ENCODE measurements around the gene DGCR6L. TPM values are rescaled to one million over a fixed set of nuclear protein-coding genes. Genes with fewer than 3 reads are reported as not detected.
"Not testable (repeated sequence)": the region's sequence is repeated elsewhere in the genome, so short reads cannot be mapped to it uniquely, and the experiment has no call there.

The DGCR6L gene
- polyA plus RNA-seq, 1 donor: 46.7 TPM

DNA sequence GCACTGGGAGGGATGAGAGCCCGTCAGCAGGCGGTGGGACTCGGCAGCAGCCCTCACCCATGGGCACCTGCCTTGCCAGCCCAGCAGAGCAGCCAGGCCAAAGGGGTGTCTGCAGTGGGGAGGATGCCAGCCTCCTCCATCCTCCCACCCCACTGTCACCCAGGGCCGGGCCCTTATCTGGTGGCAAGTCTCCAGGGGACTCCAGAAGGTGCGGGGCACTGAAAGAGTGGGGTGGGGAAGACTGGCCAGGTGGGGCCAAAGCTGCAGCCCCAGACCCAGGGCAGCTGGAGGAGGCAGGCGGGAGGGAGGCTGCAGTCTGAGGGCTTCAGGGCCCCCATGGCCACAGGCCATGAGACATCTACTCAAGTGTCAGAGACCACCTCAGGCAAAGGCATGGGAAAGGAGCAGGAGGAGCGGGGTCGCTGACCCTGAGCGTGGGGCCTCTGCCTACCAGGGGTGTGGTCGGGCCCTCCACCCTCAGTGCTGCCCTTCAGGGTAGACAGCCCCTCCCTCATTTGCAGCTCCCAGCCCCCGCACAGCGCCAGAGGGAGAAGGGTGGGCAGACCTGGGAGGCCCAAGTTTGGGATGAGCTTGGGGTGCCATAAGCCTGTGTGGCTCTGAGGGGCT lies 3.5 kb downstream of the DGCR6L start:
- peaks cover 17% of the 10 kb centered on the region for H3K4me1 ChIP-seq (ENCODE audit: control insufficient read depth, insufficient read depth, low read length)
- no peak overlapping the region for H3K4me3 ChIP-seq (ENCODE audit: low read length)
- no CpG with 5 or more reads among the region's 12 CpGs for WGBS (ENCODE audit: insufficient coverage, low lambda C conversion rate)
- H3K9me3 ChIP-seq (ENCODE audit: control insufficient read depth, low read depth, low read length): peaks cover 4% of the 10 kb centered on the region
- H3K27ac ChIP-seq (ENCODE audit: low read length): no peak overlapping the region
- no peaks in the 10 kb centered on the region for H3K27me3 ChIP-seq (ENCODE audit: control insufficient read depth, insufficient read depth, low read length)
- no peaks in the 10 kb centered on the region for H3K36me3 ChIP-seq (ENCODE audit: control insufficient read depth, insufficient read depth, low read length)
- no peak for DNase-seq

DNA sequence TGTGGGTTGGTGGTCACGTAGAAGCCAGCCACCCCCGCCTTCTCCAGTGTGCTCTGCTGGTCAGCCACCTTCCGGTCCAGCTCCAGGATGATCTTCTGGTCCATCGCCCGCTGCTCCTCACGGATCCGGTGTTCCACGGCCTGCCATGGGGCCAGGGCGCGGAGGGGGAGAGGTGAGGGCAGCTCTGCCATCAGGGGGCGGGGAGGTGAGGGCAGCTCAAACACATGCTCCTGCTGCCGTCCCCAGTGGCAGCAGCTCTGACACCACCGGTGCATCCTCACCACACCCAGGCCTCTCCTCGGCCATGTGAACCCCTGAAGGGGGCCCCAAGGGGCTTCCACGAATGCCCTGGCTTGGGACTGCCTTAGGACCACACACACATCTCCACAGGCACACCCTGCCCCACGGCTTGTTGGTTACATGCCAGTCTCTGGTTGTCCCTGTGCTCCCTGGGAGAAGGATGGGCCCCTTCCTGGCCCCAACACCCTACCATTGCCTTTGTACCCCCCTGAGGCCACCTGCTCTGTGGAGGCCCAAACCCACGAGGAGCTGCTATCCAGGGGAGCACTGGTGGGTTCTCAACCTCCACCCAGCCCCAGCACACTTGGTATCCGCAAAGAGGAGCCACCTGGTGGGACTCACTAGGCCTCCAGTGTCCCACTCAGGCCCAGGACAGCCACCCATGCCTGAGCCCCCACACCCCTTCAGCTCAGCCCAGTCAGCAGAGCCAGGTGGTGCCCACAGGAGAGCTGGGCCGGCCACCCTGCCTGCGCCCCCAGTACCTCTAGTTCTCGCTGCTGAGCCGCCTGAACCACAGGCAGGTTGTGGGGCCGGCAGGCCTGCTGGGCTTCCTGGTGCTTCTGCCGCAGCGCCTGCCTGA lies 4.3 kb downstream of the DGCR6L start:
- WGBS (ENCODE audit: insufficient coverage, low lambda C conversion rate): no CpG with 5 or more reads among the region's 25 CpGs
- no peak overlapping the region for H3K4me3 ChIP-seq (ENCODE audit: low read length)
- H3K4me1 ChIP-seq (ENCODE audit: control insufficient read depth, insufficient read depth, low read length): peaks cover 12% of the 10 kb centered on the region
- no peak for DNase-seq
- H3K27ac ChIP-seq (ENCODE audit: low read length): no peak overlapping the region
- peaks cover 3% of the 10 kb centered on the region for H3K9me3 ChIP-seq (ENCODE audit: control insufficient read depth, low read depth, low read length)
- H3K27me3 ChIP-seq (ENCODE audit: control insufficient read depth, insufficient read depth, low read length): no peaks in the 10 kb centered on the region
- H3K36me3 ChIP-seq (ENCODE audit: control insufficient read depth, insufficient read depth, low read length): no peaks in the 10 kb centered on the region

- no CpG with 5 or more reads among the region's 12 CpGs for WGBS (ENCODE audit: insufficient coverage, low lambda C conversion rate)
- not testable (repeated sequence) for H3K27me3 ChIP-seq (ENCODE audit: control insufficient read depth, insufficient read depth, low read length); DNase-seq; H3K4me3 ChIP-seq (ENCODE audit: low read length); H3K36me3 ChIP-seq (ENCODE audit: control insufficient read depth, insufficient read depth, low read length); H3K9me3 ChIP-seq (ENCODE audit: control insufficient read depth, low read depth, low read length); H3K27ac ChIP-seq (ENCODE audit: low read length)
- peaks cover 12% of the 10 kb centered on the region for H3K4me1 ChIP-seq (ENCODE audit: control insufficient read depth, insufficient read depth, low read length)
These were observed 5.0 kb downstream of the DGCR6L start for GRCh38 chr22:20314741-20315336.

DNA sequence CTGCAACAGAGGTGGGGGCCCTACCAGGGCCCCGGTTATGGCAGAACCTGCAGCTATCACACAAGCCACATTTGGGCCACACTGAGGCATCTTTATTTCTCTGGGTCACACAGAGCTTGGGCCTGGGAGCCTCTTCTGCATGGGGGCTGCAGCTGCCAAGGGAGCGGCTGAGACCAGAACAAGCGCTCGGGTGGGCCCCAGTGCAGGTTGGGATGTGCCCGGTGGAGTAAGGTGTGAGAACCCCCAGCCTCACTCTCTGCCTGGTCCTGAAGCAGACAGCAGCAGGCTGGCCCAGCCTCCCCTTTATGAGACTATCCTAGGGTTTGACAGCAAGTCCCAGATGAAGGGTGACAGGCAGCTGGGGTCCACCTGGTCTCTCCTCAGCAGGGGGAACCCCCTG lies 5.7 kb downstream of the DGCR6L start:
- not testable (repeated sequence) for H3K36me3 ChIP-seq (ENCODE audit: control insufficient read depth, insufficient read depth, low read length); H3K27ac ChIP-seq (ENCODE audit: low read length); H3K9me3 ChIP-seq (ENCODE audit: control insufficient read depth, low read depth, low read length); H3K4me3 ChIP-seq (ENCODE audit: low read length); H3K27me3 ChIP-seq (ENCODE audit: control insufficient read depth, insufficient read depth, low read length); DNase-seq
- H3K4me1 ChIP-seq (ENCODE audit: control insufficient read depth, insufficient read depth, low read length): peaks cover 12% of the 10 kb centered on the region
- WGBS (ENCODE audit: insufficient coverage, low lambda C conversion rate): no CpG with 5 or more reads among the region's 5 CpGs

DNA sequence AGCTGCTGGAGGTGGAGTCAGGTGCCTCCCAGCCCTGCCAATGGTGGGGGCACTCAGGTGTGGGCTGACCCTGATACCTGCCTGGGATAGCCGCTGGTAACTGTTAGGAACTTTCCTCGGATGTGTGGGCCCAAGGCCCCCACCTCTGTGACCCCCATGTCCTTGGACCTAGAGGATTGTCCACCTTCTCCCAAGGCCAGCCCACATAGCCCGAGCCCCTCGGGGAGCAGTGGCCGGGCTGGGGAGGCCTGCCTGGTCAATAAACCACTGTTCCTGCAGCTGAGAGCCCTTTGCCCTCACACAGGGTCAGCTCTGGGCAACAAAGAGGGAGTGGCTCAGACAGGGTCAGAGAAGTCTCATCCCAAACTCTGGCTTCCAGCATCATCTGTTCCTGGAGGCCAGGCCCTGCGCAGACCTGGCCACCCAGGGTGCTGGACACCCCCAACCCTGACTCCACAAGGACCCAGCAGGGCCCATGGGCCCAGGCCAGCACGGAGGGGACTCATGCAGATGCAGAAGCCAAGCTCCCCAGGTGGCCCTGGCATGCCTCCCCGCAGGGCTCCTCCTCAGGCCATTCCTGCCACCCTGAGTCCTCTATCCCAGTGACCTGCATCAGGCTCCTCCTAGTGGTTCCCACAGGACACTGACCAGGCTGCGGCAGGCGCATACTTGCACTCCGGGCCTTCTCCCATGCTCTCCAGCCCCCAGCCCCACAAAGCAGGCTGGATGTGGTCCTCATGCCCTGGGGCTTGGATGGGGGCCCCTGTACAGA lies 6.4 kb downstream of the DGCR6L start:
- not testable (repeated sequence) for H3K27me3 ChIP-seq (ENCODE audit: control insufficient read depth, insufficient read depth, low read length); H3K4me3 ChIP-seq (ENCODE audit: low read length); DNase-seq; H3K36me3 ChIP-seq (ENCODE audit: control insufficient read depth, insufficient read depth, low read length); H3K9me3 ChIP-seq (ENCODE audit: control insufficient read depth, low read depth, low read length); H3K4me1 ChIP-seq (ENCODE audit: control insufficient read depth, insufficient read depth, low read length)
- WGBS (ENCODE audit: insufficient coverage, low lambda C conversion rate): no CpG with 5 or more reads among the region's 11 CpGs
- H3K27ac ChIP-seq (ENCODE audit: low read length): peak overlapping the region; percentile 16

DNA sequence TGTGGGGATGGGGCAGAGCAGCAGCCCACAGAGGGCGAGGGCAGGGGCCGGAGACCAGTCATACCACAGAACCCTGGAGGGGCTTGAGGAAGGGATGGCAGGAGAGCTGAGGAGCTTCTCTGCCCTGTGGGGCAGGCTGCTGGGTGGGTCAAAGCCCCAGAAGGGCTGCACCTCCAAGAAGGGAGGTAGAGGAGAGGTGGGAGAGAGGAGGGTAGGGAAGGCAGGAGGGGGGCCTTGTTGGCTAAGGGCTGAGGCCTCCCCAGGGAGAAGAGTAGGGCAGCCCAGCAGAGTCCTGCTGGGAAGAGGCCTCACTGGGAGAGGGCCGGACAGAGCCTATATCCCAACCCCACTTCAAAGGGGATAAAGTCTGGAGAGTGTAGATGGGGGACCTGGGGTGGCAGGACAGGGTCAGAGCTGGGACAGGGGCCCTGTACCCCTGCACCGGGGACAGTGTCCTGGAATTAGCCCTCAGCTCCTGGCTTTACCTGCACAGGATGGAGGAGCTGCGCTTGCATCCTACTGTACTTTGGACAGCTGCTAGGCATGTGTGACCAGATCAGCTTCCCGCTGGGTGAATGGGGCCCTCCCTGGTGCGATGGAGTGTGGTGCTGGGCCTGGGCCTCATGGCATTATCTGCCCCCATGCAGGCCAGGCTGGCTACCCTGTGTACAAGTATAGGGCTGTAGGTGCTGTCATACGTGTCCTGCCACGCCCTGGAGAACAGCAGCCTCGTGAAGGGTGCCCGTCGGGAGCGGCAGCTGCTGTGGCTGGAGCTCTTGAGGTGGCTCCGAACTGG lies 7.3 kb downstream of the DGCR6L start:
- Histone ChIP-seq H3K4me3 (ENCODE audit: low read length) (no peak overlapping the region), H3K27ac (ENCODE audit: low read length) (no peak overlapping the region), H3K9me3 (ENCODE audit: control insufficient read depth, low read depth, low read length) (no peaks in the 10 kb centered on the region), H3K36me3 (ENCODE audit: control insufficient read depth, insufficient read depth, low read length) (no peaks in the 10 kb centered on the region), H3K4me1 (ENCODE audit: control insufficient read depth, insufficient read depth, low read length) (peaks cover 7% of the 10 kb centered on the region), H3K27me3 (ENCODE audit: control insufficient read depth, insufficient read depth, low read length) (no peaks in the 10 kb centered on the region)
- WGBS (ENCODE audit: insufficient coverage, low lambda C conversion rate): no CpG with 5 or more reads among the region's 14 CpGs
- DNase-seq: peak; percentile 67 to 80

DNA sequence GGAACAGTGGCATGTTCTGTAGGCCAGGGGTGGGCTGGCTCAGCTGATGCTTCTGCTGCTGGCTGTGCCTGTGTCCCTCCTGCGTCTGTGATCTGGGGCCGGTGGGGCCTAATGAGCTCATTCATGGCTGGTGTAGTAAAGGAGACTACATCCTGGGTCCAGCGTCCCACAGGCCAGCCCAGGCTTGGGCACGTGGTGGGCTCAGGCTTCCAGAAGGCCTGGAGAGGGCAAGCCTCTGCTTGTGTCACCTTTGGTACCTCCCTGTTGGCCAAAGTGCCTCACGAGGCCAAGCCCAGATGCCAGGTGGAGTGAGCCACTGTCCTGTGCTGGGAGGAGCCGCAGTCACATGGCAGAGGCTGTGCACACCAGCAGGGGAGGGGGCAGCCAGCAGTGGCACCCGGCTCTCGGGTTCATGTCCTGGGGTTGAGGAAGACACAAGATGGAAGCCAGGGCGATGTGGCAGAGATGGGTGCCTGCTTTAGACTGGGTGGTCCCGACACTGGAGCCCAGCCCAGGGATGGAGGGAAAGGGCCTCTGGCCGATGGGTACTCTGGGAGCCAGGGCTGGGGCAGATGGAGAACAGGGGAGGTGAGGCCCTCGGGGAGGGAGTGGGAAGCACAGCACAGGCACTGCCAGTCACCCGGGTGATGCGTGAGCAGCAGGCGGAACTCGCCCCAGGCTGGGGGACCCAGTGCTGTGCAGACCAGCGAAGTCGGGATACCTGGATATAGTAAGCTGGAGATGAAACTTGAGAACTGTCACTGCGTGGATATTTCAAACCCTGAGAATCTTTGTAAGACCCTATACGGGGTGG lies 8.4 kb downstream of the DGCR6L start:
- H3K27ac ChIP-seq (ENCODE audit: low read length); H3K9me3 ChIP-seq (ENCODE audit: control insufficient read depth, low read depth, low read length); DNase-seq; H3K4me1 ChIP-seq (ENCODE audit: control insufficient read depth, insufficient read depth, low read length); H3K4me3 ChIP-seq (ENCODE audit: low read length); H3K36me3 ChIP-seq (ENCODE audit: control insufficient read depth, insufficient read depth, low read length); H3K27me3 ChIP-seq (ENCODE audit: control insufficient read depth, insufficient read depth, low read length): not testable (repeated sequence)
- no CpG with 5 or more reads among the region's 20 CpGs for WGBS (ENCODE audit: insufficient coverage, low lambda C conversion rate)

DNA sequence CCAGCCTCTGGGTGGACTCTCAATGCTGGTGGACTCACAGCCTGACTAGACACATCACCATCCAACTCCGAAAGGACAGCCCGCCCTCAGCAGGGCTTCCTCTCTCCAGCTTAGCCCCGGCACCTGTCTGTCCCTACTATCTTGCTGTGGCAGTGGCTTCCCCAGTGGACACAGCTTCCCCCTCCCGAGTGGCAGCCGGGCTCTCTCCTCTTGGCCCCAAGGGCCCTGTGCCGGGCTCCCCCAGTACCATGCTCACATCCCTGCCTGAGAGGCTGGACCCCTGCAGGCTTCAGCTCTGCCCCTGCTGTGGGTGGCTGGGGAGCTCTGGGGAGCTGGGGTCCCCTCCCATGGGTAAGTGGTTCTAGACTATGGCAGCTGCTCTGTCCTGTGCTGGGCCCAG lies 9.1 kb downstream of the DGCR6L start:
- H3K27me3 ChIP-seq (ENCODE audit: control insufficient read depth, insufficient read depth, low read length); H3K36me3 ChIP-seq (ENCODE audit: control insufficient read depth, insufficient read depth, low read length); H3K4me1 ChIP-seq (ENCODE audit: control insufficient read depth, insufficient read depth, low read length); H3K4me3 ChIP-seq (ENCODE audit: low read length); DNase-seq; H3K27ac ChIP-seq (ENCODE audit: low read length); H3K9me3 ChIP-seq (ENCODE audit: control insufficient read depth, low read depth, low read length): not testable (repeated sequence)
- WGBS (ENCODE audit: insufficient coverage, low lambda C conversion rate): no CpG with 5 or more reads among the region's 6 CpGs

DNA sequence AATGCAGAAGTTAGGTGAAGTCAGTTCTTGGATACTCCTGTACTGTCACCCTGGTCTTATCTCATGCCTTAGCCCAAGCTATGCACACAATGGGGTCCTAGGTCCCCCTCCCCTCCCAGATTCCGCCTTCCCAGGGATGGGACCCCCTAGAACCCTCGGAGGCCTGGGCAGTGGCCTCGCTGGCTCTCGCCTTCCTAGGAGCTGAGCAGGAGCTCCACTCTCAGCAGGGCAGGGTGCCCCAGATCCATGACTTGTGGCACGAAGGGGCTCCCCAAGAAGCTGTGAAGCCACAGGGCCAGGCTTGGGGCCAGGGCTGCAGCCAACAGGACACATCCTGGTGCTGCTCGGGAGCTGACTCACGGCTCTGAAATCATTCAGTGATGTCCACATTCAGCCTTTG lies 9.7 kb downstream of the DGCR6L start:
- H3K4me3 ChIP-seq (ENCODE audit: low read length); H3K4me1 ChIP-seq (ENCODE audit: control insufficient read depth, insufficient read depth, low read length); H3K27me3 ChIP-seq (ENCODE audit: control insufficient read depth, insufficient read depth, low read length); H3K36me3 ChIP-seq (ENCODE audit: control insufficient read depth, insufficient read depth, low read length); DNase-seq; H3K9me3 ChIP-seq (ENCODE audit: control insufficient read depth, low read depth, low read length); H3K27ac ChIP-seq (ENCODE audit: low read length): not testable (repeated sequence)
- WGBS (ENCODE audit: insufficient coverage, low lambda C conversion rate): no CpG with 5 or more reads among the region's 7 CpGs
